ENCODE measurements around the gene CAP2. TPM values are rescaled to one million over a fixed set of nuclear protein-coding genes. Genes with fewer than 3 reads are reported as not detected.
"Not testable (repeated sequence)": the region's sequence is repeated elsewhere in the genome, so short reads cannot be mapped to it uniquely, and the experiment has no call there.

CAP2 gene
- total and polyA plus RNA-seq, 4 donors = 9.0 to 27.0 (median 19.3) TPM

GRCh38 chr6:17525637-17526036 lies 132.2 kb downstream of the CAP2 start:
- Histone ChIP-seq H3K4me3 (ENCODE audit: low read depth, low read length) (no peak overlapping the region), H3K4me1 (ENCODE audit: control insufficient read depth, insufficient read depth, low read length) (no peaks in the 10 kb centered on the region), H3K36me3 (ENCODE audit: control insufficient read depth, insufficient read depth, low read length) (no peaks in the 10 kb centered on the region), H3K9me3 (ENCODE audit: control insufficient read depth, insufficient read depth, low read length) (no peaks in the 10 kb centered on the region), H3K27ac (ENCODE audit: low read depth, low read length) (no peak overlapping the region), H3K27me3 (ENCODE audit: control insufficient read depth, insufficient read depth, low read length) (no peaks in the 10 kb centered on the region)
- DNase-seq (ENCODE audit: low read depth in 4 of 6, low spot score in 6 of 6) = no peak
- 75% methylated on average over 2 of the region's 3 CpGs for WGBS (ENCODE audit: insufficient coverage)

- WGBS (ENCODE audit: insufficient coverage) = no CpG with 5 or more reads among the region's 1 CpG
- H3K27me3 ChIP-seq (ENCODE audit: control insufficient read depth, insufficient read depth, low read length) = no peaks in the 10 kb centered on the region
- no peak overlapping the region for H3K27ac ChIP-seq (ENCODE audit: low read depth, low read length)
- no peaks in the 10 kb centered on the region for H3K4me1 ChIP-seq (ENCODE audit: control insufficient read depth, insufficient read depth, low read length)
- DNase-seq (ENCODE audit: low read depth in 4 of 6, low spot score in 6 of 6) = no peak
- H3K4me3 ChIP-seq (ENCODE audit: low read depth, low read length) = no peak overlapping the region
- H3K9me3 ChIP-seq (ENCODE audit: control insufficient read depth, insufficient read depth, low read length) = no peaks in the 10 kb centered on the region
- H3K36me3 ChIP-seq (ENCODE audit: control insufficient read depth, insufficient read depth, low read length) = no peaks in the 10 kb centered on the region
These were observed 133.7 kb downstream of the CAP2 start for GRCh38 chr6:17527076-17527475.

- no peak overlapping the region for H3K27ac ChIP-seq (ENCODE audit: low read depth, low read length)
- H3K36me3 ChIP-seq (ENCODE audit: control insufficient read depth, insufficient read depth, low read length) = no peaks in the 10 kb centered on the region
- no peaks in the 10 kb centered on the region for H3K9me3 ChIP-seq (ENCODE audit: control insufficient read depth, insufficient read depth, low read length)
- H3K27me3 ChIP-seq (ENCODE audit: control insufficient read depth, insufficient read depth, low read length) = no peaks in the 10 kb centered on the region
- no peaks in the 10 kb centered on the region for H3K4me1 ChIP-seq (ENCODE audit: control insufficient read depth, insufficient read depth, low read length)
- no peak for DNase-seq (ENCODE audit: low read depth in 4 of 6, low spot score in 6 of 6)
- no peak overlapping the region for H3K4me3 ChIP-seq (ENCODE audit: low read depth, low read length)
- WGBS (ENCODE audit: insufficient coverage) = 95% methylated on average over 2 of the region's 3 CpGs
These were observed 137.0 kb downstream of the CAP2 start for GRCh38 chr6:17530321-17530835.

GRCh38 chr6:17536586-17536985 lies 143.2 kb downstream of the CAP2 start:
- Histone ChIP-seq H3K4me1 (ENCODE audit: control insufficient read depth, insufficient read depth, low read length) (no peaks in the 10 kb centered on the region), H3K9me3 (ENCODE audit: control insufficient read depth, insufficient read depth, low read length) (no peaks in the 10 kb centered on the region), H3K27me3 (ENCODE audit: control insufficient read depth, insufficient read depth, low read length) (no peaks in the 10 kb centered on the region), H3K36me3 (ENCODE audit: control insufficient read depth, insufficient read depth, low read length) (peaks cover 4% of the 10 kb centered on the region), H3K4me3 (ENCODE audit: low read depth, low read length) (no peak overlapping the region), H3K27ac (ENCODE audit: low read depth, low read length) (no peak overlapping the region)
- WGBS (ENCODE audit: insufficient coverage) = no CpG with 5 or more reads among the region's 2 CpGs
- DNase-seq (ENCODE audit: low read depth in 4 of 6, low spot score in 6 of 6) = no peak

GRCh38 chr6:17542243-17542642 lies 148.8 kb downstream of the CAP2 start:
- WGBS (ENCODE audit: insufficient coverage) = 58% methylated on average over 1 of the region's 3 CpGs
- no peaks in the 10 kb centered on the region for H3K27me3 ChIP-seq (ENCODE audit: control insufficient read depth, insufficient read depth, low read length)
- peaks cover 1% of the 10 kb centered on the region for H3K9me3 ChIP-seq (ENCODE audit: control insufficient read depth, insufficient read depth, low read length)
- no peak overlapping the region for H3K27ac ChIP-seq (ENCODE audit: low read depth, low read length)
- no peak for DNase-seq (ENCODE audit: low read depth in 4 of 6, low spot score in 6 of 6)
- H3K4me1 ChIP-seq (ENCODE audit: control insufficient read depth, insufficient read depth, low read length) = no peaks in the 10 kb centered on the region
- H3K4me3 ChIP-seq (ENCODE audit: low read depth, low read length) = no peak overlapping the region
- peaks cover 12% of the 10 kb centered on the region for H3K36me3 ChIP-seq (ENCODE audit: control insufficient read depth, insufficient read depth, low read length)

- H3K9me3 ChIP-seq (ENCODE audit: control insufficient read depth, insufficient read depth, low read length); DNase-seq (ENCODE audit: low read depth in 4 of 6, low spot score in 6 of 6); H3K36me3 ChIP-seq (ENCODE audit: control insufficient read depth, insufficient read depth, low read length); H3K4me1 ChIP-seq (ENCODE audit: control insufficient read depth, insufficient read depth, low read length); H3K4me3 ChIP-seq (ENCODE audit: low read depth, low read length); H3K27ac ChIP-seq (ENCODE audit: low read depth, low read length); H3K27me3 ChIP-seq (ENCODE audit: control insufficient read depth, insufficient read depth, low read length): not testable (repeated sequence)
- WGBS (ENCODE audit: insufficient coverage) = no CpG with 5 or more reads among the region's 4 CpGs
These were observed 152.3 kb downstream of the CAP2 start for GRCh38 chr6:17545681-17546080.

- WGBS (ENCODE audit: insufficient coverage) = 83% methylated on average over 2 of the region's 9 CpGs
- Histone ChIP-seq H3K36me3 (ENCODE audit: control insufficient read depth, insufficient read depth, low read length) (peaks cover 3% of the 10 kb centered on the region), H3K4me1 (ENCODE audit: control insufficient read depth, insufficient read depth, low read length) (no peaks in the 10 kb centered on the region), H3K27me3 (ENCODE audit: control insufficient read depth, insufficient read depth, low read length) (no peaks in the 10 kb centered on the region), H3K9me3 (ENCODE audit: control insufficient read depth, insufficient read depth, low read length) (no peaks in the 10 kb centered on the region), H3K4me3 (ENCODE audit: low read depth, low read length) (no peak overlapping the region), H3K27ac (ENCODE audit: low read depth, low read length) (no peak overlapping the region)
- peak in 1 of 6 donors; percentile 12 for DNase-seq (ENCODE audit: low read depth in 4 of 6, low spot score in 6 of 6)
These were observed 158.1 kb downstream of the CAP2 start for GRCh38 chr6:17551383-17551958.

GRCh38 chr6:17552861-17553260 lies 159.5 kb downstream of the CAP2 start:
- 92% methylated on average over 1 of the region's 3 CpGs for WGBS (ENCODE audit: insufficient coverage)
- peaks cover 3% of the 10 kb centered on the region for H3K36me3 ChIP-seq (ENCODE audit: control insufficient read depth, insufficient read depth, low read length)
- H3K9me3 ChIP-seq (ENCODE audit: control insufficient read depth, insufficient read depth, low read length) = no peaks in the 10 kb centered on the region

GRCh38 chr6:17556014-17556413 lies 162.6 kb downstream of the CAP2 start:
- Histone ChIP-seq H3K4me1 (ENCODE audit: control insufficient read depth, insufficient read depth, low read length) (no peaks in the 10 kb centered on the region), H3K27me3 (ENCODE audit: control insufficient read depth, insufficient read depth, low read length) (no peaks in the 10 kb centered on the region), H3K36me3 (ENCODE audit: control insufficient read depth, insufficient read depth, low read length) (peaks cover 3% of the 10 kb centered on the region), H3K9me3 (ENCODE audit: control insufficient read depth, insufficient read depth, low read length) (no peaks in the 10 kb centered on the region), H3K27ac (ENCODE audit: low read depth, low read length) (no peak overlapping the region), H3K4me3 (ENCODE audit: low read depth, low read length) (no peak overlapping the region)
- no CpG with 5 or more reads among the region's 4 CpGs for WGBS (ENCODE audit: insufficient coverage)
- no peak for DNase-seq (ENCODE audit: low read depth in 4 of 6, low spot score in 6 of 6)

More at GRCh38 chr6:17552861-17553260, 159.5 kb downstream of the CAP2 start:
- no peaks in the 10 kb centered on the region for H3K4me1 ChIP-seq (ENCODE audit: control insufficient read depth, insufficient read depth, low read length)
- no peak overlapping the region for H3K4me3 ChIP-seq (ENCODE audit: low read depth, low read length)
- H3K27ac ChIP-seq (ENCODE audit: low read depth, low read length) = no peak overlapping the region
- no peaks in the 10 kb centered on the region for H3K27me3 ChIP-seq (ENCODE audit: control insufficient read depth, insufficient read depth, low read length)
- no peak for DNase-seq (ENCODE audit: low read depth in 4 of 6, low spot score in 6 of 6)

- WGBS (ENCODE audit: insufficient coverage) = no CpG with 5 or more reads among the region's 3 CpGs
- Histone ChIP-seq H3K4me1 (ENCODE audit: control insufficient read depth, insufficient read depth, low read length) (no peaks in the 10 kb centered on the region), H3K9me3 (ENCODE audit: control insufficient read depth, insufficient read depth, low read length) (peaks cover 8% of the 10 kb centered on the region), H3K4me3 (ENCODE audit: low read depth, low read length) (no peak overlapping the region), H3K27ac (ENCODE audit: low read depth, low read length) (no peak overlapping the region), H3K36me3 (ENCODE audit: control insufficient read depth, insufficient read depth, low read length) (no peaks in the 10 kb centered on the region), H3K27me3 (ENCODE audit: control insufficient read depth, insufficient read depth, low read length) (no peaks in the 10 kb centered on the region)
- DNase-seq (ENCODE audit: low read depth in 4 of 6, low spot score in 6 of 6) = no peak
These were observed 169.2 kb downstream of the CAP2 start for GRCh38 chr6:17562636-17563035.

Measured in spinal cord (tissue), 10 donors.